Measurements from ENCODE around the gene CMYA5.

Gene CMYA5

DNA sequence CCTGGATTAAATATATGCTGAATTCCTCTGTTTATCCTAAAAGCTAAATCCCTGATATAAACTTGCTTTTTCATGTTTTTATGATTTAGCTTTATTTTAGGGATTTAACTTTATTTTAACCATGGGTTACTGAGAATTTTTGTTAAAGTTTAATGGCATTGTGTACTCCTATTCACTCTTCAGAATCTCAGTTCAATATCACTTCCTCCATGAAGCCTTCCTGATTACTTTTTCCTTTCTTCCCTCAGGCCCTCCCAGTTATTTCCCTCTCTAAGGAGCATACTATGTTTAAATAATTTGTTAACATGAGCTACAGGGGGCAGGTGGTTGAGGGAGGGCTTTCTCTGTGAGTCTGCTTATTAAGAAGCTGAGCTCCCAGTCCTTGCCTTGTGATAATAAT, 151.5 kb downstream of the CMYA5 start:
- DNase-seq: no peak

DNA sequence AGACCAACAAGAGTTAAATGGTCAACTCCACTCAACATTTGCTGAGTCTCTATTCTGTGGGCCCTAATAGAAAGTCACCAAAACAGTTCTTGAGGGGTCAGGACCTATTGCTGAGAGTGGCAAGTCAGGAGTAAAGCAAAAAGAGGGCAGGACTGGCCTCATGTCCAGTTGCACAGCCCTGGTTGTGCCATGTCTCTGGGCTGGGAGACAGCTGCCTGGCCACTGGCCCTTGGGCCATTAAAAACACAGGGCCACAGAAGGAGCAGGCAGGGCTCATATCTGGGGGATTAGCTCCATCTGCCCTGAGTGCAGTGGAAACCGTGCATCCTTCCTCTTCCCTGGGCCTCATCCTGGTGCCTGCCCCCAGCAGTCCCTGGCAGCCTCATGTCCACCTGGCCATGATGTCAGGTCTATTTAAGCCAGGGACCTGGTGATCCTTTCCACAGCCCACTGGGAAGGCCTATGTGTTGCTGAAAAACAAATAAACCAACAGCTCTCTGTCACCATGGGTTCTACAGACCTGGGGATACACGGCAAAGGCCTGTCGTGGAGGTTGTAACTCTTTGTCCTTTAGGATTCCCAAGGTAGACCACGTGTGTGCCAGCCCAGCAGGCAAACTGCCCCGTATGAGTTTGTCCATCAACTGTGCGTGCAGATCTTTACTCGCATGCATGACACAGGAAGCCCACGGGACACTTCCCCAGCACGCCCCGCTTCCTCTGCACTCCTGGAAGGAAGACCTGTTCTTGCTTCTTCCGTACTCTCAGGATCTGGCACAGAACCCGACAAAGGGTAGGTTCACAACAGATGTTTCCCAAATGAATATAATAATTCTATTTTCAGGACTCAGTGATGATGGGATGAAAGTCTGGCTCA, 152.6 kb downstream of the CMYA5 start:
- DNase-seq: no peak

DNA sequence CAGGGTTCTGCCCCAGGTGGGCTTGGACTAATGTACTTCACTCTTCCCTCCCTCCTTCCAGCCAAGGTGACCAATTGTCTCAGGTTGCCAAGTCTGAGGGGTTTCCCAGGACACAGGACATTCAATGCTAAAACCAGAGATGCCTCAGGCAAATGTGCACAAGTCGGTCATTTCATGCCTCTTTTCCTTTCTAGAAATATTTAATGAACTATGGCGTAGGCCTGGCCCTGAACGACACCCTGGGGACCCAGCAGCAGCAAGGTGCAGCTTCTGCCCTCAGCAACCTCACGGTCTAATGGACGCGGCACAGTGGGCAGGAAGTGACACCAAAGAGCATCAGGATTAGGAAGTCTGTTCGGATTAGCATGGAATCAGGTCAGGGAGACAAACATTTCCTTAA, 153.4 kb downstream of the CMYA5 start:
- DNase-seq: no peak

DNA sequence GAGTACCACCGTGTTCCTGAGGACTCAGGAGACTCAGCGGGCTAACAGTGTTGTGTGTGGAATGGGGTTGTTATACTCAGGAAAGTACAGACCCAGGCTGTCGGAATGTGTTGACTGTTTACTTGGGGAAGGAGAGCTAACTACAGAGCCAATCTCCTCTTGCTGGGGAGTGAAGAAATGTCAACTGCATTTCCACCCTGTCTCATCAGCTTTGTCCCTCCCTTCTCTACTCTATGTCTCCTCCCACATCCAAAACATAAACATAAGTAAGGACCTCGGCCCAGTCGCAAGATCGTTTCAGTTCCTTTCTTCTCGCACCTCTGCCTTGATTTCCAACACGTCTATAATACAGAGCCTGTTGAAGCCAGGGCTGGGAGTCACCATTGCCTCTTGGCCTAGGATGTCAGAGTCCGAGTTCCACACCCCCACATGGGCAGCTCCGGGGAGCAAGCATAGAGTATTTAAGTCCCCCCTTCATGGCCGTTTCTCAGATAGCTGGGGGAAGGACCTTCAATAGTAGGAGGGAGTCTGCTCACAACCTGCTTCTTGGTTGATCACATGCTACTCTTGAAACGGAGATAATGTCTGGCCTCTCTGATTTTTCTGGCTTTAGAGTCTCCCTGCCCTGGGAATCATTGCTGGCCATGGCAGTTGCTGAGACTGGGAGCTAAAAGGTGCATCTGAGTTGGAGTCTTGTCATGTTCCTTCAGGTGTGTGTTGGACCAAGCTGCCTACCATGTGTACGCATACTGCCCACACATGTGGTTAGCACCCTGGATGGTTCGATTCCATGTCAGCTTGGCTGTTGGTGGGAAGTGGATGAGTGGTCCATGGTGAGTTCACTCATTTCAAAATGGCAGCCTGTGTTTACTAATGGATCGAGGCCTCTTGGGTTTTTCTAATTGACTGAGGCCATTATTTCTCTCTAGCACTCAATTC, 154.1 kb downstream of the CMYA5 start:
- no peak for DNase-seq

DNA sequence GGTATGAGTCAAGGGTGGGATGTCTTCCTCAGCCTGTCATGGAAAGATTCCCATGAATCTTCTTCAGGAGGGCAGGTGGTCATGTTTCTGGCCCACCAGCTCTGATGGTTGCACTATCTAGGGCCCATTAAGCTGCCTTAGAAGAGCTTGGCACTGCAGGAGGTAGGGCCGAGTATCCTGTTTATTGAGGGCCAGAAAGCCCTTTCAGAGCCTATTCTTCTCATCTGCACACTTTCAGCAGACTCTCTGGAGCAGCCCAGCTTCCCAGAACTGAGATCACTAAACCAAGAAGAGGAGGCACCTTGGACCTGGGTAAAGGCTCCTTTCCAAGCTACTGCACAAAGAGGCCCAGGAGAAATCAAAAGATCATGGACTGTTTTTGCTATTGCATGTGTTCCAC, 154.9 kb downstream of the CMYA5 start:
- no peak for DNase-seq

DNA sequence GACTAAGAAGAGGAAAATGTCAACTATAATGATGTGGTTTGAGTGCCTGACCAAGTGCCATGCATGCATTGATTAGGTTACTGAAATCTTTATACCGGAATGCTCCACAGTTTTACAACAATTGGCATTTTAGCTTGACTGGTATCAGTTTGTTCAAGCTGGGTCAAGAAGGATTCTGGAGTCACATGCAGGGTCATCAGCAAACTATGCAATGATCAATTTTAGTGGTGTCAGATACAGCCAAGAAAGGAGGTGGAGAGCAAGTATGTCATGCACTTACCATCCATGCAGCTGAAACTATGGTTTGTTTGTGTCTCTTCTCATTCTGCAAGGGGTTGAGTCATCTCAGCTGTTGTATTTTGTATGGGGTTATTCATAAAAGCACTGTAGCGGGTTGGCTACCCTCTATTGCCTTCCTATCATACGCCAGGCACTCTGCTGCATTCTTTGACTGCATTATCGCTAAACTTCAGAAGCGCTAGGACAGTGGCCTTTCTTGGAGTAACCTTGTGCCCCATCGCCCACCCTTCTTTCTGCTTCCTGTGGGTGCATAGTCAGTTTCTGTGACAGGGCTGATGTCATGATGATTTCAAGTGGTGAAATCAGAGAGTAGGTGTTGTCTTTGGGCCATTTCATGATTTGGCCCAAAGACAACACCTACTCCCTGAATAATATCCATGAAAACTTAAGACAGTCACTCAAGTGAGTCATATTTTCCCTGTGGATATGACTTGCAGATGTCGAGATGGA, 156.0 kb downstream of the CMYA5 start:
- DNase-seq: no peak

DNA sequence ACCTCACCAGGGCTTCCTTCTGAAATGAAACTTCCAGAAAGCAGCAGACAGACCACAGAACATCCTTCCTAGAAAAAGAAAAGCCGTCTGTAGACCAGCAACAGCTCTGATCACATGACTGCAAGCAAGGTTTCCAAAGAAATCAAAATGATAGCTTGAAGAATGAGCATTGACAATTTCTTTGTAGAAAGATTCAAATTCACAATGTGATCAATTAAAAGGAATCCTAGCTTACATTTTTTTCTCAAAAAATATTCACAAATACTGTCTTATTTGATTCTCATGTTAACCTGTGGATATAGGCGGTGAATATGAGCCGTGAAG, 156.5 kb downstream of the CMYA5 start:
- no peak for DNase-seq

DNA sequence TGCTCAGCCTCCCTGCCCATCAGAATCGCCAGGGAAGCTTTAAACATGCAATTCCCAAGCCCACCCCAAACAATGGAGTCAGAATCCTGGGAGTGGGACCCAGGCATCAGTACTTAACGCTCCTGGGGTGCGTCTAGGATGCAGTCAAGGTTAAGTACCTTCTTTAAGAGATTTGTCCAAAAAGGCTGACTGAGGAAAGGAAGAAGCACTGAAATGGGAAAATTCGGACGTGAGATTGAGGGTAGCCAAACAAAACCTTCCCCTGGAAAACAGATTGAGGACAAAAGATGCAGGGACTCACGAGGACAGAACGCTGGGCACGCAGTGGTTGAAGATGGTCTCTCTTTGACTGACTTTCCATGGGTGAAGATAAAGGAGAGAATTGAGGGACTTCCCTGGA, 157.9 kb downstream of the CMYA5 start:
- no peak for DNase-seq

DNA sequence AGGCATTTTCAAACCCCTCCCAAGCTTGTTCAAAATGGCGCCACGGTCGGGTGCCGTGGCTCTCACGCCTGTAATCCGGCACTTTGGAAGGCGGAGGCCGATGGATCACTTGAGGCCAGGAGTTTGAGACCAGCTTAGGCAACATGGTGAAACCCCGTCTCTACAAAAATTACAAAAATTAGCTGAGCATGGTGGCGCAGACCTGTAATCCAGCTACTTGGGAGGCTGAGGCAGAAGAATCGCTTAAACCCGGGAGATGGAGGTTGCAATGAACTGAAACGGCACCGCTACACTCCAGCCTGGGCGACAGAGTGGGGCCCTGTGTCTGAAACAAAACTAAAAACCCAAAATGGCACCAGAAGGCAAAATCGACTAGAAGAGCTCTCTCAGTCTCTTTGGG, 159.4 kb downstream of the CMYA5 start:
- no peak for DNase-seq

All from NCI-H1930 (cell line).